Mesenchymal stem cell (in vitro differentiated cells and primary cell): ENCODE results near the gene TAF8.

Experiments used
- DNase-seq: peaks from one replicate; pipeline ENCODE4 v3.0.0-alpha.2; 2013
- H2AFZ ChIP-seq: one replicate; pipeline ENCODE4 v1.6.1; 2013; ENCODE audit warnings: low read depth, mild to moderate bottlenecking, control low read depth, inconsistent platforms, low read length, moderate library complexity
- H2AK5ac ChIP-seq: 2 replicates; pipeline ENCODE4 v1.6.1; 2013; ENCODE audit warnings: low read length, moderate library complexity, mild to moderate bottlenecking, inconsistent platforms; ENCODE audit not compliant: severe bottlenecking
- H2BK120ac ChIP-seq: one replicate; pipeline ENCODE4 v1.6.1; 2013; ENCODE audit warnings: low read depth, mild to moderate bottlenecking, inconsistent platforms, low read length, moderate library complexity
- H2BK12ac ChIP-seq, 2 experiments: one replicate each; pipeline ENCODE4 v1.6.1; 2013; ENCODE audit warnings: inconsistent platforms in 2 of 2, low read length in 2 of 2, mild to moderate bottlenecking in 2 of 2, moderate library complexity in 2 of 2, control low read depth in 1 of 2
- H2BK15ac ChIP-seq: one replicate; pipeline ENCODE4 v1.6.1; 2013; ENCODE audit warnings: mild to moderate bottlenecking, low read depth, inconsistent platforms; ENCODE audit not compliant: poor library complexity, severe bottlenecking
- H2BK5ac ChIP-seq: 2 replicates; pipeline ENCODE4 v1.6.1; 2013; ENCODE audit warnings: low read depth, mild to moderate bottlenecking, low read length, control low read depth, inconsistent platforms; ENCODE audit not compliant: poor library complexity, severe bottlenecking
- H3K14ac ChIP-seq, 2 experiments: one replicate each; pipeline ENCODE4 v1.6.1; 2013; ENCODE audit warnings: inconsistent platforms in 2 of 2, low read length in 2 of 2, control low read depth in 1 of 2, mild to moderate bottlenecking in 1 of 2, moderate library complexity in 1 of 2
- H3K18ac ChIP-seq, 2 experiments: one replicate each; pipeline ENCODE4 v1.6.1; 2013; ENCODE audit warnings: inconsistent platforms in 2 of 2, low read length in 2 of 2, control low read depth in 1 of 2, low read depth in 1 of 2, mild to moderate bottlenecking in 1 of 2
- H3K23ac ChIP-seq, 2 experiments: one replicate each; pipeline ENCODE4 v1.6.1; 2013; ENCODE audit warnings: inconsistent platforms in 2 of 2, low read length in 2 of 2, mild to moderate bottlenecking in 2 of 2, moderate library complexity in 2 of 2, control low read depth in 1 of 2
- H3K27ac ChIP-seq: 2 replicates; pipeline ENCODE4 v1.5.1; 2013; ENCODE audit warnings: mild to moderate bottlenecking, moderate library complexity, low read length, control low read depth, inconsistent platforms; ENCODE audit not compliant: poor library complexity, severe bottlenecking
- H3K27me3 ChIP-seq, 2 experiments: 2 replicates each; pipeline versions ENCODE4 v1.6.1 to v1.7.0; 2013; ENCODE audit warnings: low read length in 2 of 2, mild to moderate bottlenecking in 2 of 2, moderate library complexity in 2 of 2, control low read depth in 1 of 2, inconsistent platforms in 1 of 2; ENCODE audit not compliant: control insufficient read depth in 1 of 2, insufficient read depth in 1 of 2
- H3K36me3 ChIP-seq, 2 experiments: 2 replicates each; pipeline versions ENCODE4 v1.6.1 to v1.7.0; 2013; ENCODE audit warnings: low read length in 2 of 2, control low read depth in 1 of 2, inconsistent platforms in 1 of 2, low read depth in 1 of 2, mild to moderate bottlenecking in 1 of 2; ENCODE audit not compliant: insufficient read depth in 2 of 2, control insufficient read depth in 1 of 2
- H3K4ac ChIP-seq, 2 experiments: one replicate each; pipeline ENCODE4 v1.6.1; 2013; ENCODE audit warnings: inconsistent platforms in 2 of 2, low read length in 2 of 2, mild to moderate bottlenecking in 2 of 2, moderate library complexity in 2 of 2, control low read depth in 1 of 2, low read depth in 1 of 2
- H3K4me1 ChIP-seq: 2 replicates; pipeline ENCODE4 v1.6.1; 2013; ENCODE audit warnings: low read depth, low read length, control low read depth; ENCODE audit not compliant: control insufficient read depth, insufficient read depth
- H3K4me2 ChIP-seq: 2 replicates; pipeline ENCODE4 v1.6.1; 2013; ENCODE audit warnings: low read length, mild to moderate bottlenecking, inconsistent platforms; ENCODE audit not compliant: poor library complexity, severe bottlenecking
- H3K4me3 ChIP-seq, 2 experiments: 2 replicates each; pipeline versions ENCODE4 v1.5.1 to v1.7.0; 2013; ENCODE audit warnings: low read length in 2 of 2, mild to moderate bottlenecking in 2 of 2, control low read depth in 1 of 2, low read depth in 1 of 2; ENCODE audit not compliant: insufficient read depth in 1 of 2
- H3K79me1 ChIP-seq: replicated peaks from 2 replicates; pipeline ENCODE4 v1.6.1; 2013; ENCODE audit warnings: mild to moderate bottlenecking, control low read depth, low read length, inconsistent platforms; ENCODE audit not compliant: poor library complexity, severe bottlenecking
- H3K9ac ChIP-seq: 2 replicates; pipeline ENCODE4 v1.7.0; 2013; ENCODE audit warnings: mild to moderate bottlenecking, low read length, moderate library complexity
- H3K9me3 ChIP-seq: 2 replicates; pipeline ENCODE4 v1.7.0; 2013; ENCODE audit warnings: mild to moderate bottlenecking, low read length; ENCODE audit not compliant: control insufficient read depth
- H4K8ac ChIP-seq: one replicate; pipeline ENCODE4 v1.6.1; 2013; ENCODE audit warnings: inconsistent platforms, mild to moderate bottlenecking, low read length, moderate library complexity
- H4K91ac ChIP-seq: one replicate; pipeline ENCODE4 v1.6.1; 2013; ENCODE audit warnings: mild to moderate bottlenecking, low read length, inconsistent platforms
- WGBS: methylation state at CpG from one replicate; pipeline ENCODE4 v1.1.7; 2013; ENCODE audit warnings: mixed read lengths; 5-methylcytosine and 5-hydroxymethylcytosine counted together

The TAF8 gene

GRCh38 chr6:42083530-42083929, 33.2 kb downstream of the TAF8 start:
- Histone ChIP-seq H2BK15ac (no peak overlapping the region), H3K36me3 (peaks cover 11 to 20% of the 10 kb centered on the region in 2 experiments), H3K27ac (no peak overlapping the region), H2AFZ (no peak overlapping the region), H2BK120ac (no peak overlapping the region), H3K9ac (no peak overlapping the region), H3K4me1 (peaks cover 7% of the 10 kb centered on the region), H4K91ac (no peak overlapping the region), H3K79me1 (no peaks in the 10 kb centered on the region), H3K4me2 (no peak overlapping the region), H3K4ac (no peak overlapping the region), H2BK5ac (no peak overlapping the region), H3K14ac (no peak overlapping the region), H2AK5ac (no peak overlapping the region), H3K27me3 (no peaks in the 10 kb centered on the region), H3K4me3 (no peak overlapping the region), H4K8ac (no peak overlapping the region), H2BK12ac (no peak overlapping the region), H3K9me3 (no peaks in the 10 kb centered on the region), H3K23ac (no peak overlapping the region), H3K18ac (no peak overlapping the region)
- DNase-seq: no peak
- 99% methylated on average over 2 of the region's 5 CpGs for WGBS

GRCh38 chr6:42084889-42085288, 34.6 kb downstream of the TAF8 start:
- no peak overlapping the region for H3K27ac ChIP-seq
- H3K23ac ChIP-seq: no peak overlapping the region
- H2BK15ac ChIP-seq: no peak overlapping the region
- no peaks in the 10 kb centered on the region for H3K79me1 ChIP-seq
- H4K8ac ChIP-seq: no peak overlapping the region
- no peak overlapping the region for H2AK5ac ChIP-seq
- DNase-seq: no peak
- no peaks in the 10 kb centered on the region for H3K9me3 ChIP-seq
- no peak overlapping the region for H3K18ac ChIP-seq
- H2AFZ ChIP-seq: no peak overlapping the region
- H3K9ac ChIP-seq: no peak overlapping the region
- H2BK120ac ChIP-seq: no peak overlapping the region
- H3K4me2 ChIP-seq: no peak overlapping the region
- H2BK5ac ChIP-seq: no peak overlapping the region
- no peaks in the 10 kb centered on the region for H3K27me3 ChIP-seq
- peaks cover 7% of the 10 kb centered on the region for H3K4me1 ChIP-seq
- H3K4ac ChIP-seq: no peak overlapping the region
- WGBS: 86% methylated on average over 5 of the region's 5 CpGs
- no peak overlapping the region for H4K91ac ChIP-seq
- H2BK12ac ChIP-seq: no peak overlapping the region
- peaks cover 5 to 15% of the 10 kb centered on the region in 2 experiments for H3K36me3 ChIP-seq
- H3K4me3 ChIP-seq: no peak overlapping the region
- no peak overlapping the region for H3K14ac ChIP-seq

GRCh38 chr6:42086046-42087035, 36.0 kb downstream of the TAF8 start:
- no peak overlapping the region for H2AFZ ChIP-seq
- no peak overlapping the region for H3K27ac ChIP-seq
- H4K8ac ChIP-seq: no peak overlapping the region
- no peak overlapping the region for H3K23ac ChIP-seq
- no peak for DNase-seq
- no peak overlapping the region for H2BK15ac ChIP-seq
- WGBS: 92% methylated on average over 22 of the region's 22 CpGs
- no peaks in the 10 kb centered on the region for H3K27me3 ChIP-seq
- no peak overlapping the region for H3K4ac ChIP-seq
- H3K4me3 ChIP-seq: no peak overlapping the region
- H3K4me2 ChIP-seq: no peak overlapping the region
- no peak overlapping the region for H3K9ac ChIP-seq
- no peaks in the 10 kb centered on the region for H3K79me1 ChIP-seq
- H4K91ac ChIP-seq: no peak overlapping the region
- no peak overlapping the region for H2BK12ac ChIP-seq
- H3K14ac ChIP-seq: no peak overlapping the region
- no peaks in the 10 kb centered on the region for H3K9me3 ChIP-seq
- peaks cover 5 to 9% of the 10 kb centered on the region in 2 experiments for H3K36me3 ChIP-seq
- no peak overlapping the region for H2BK120ac ChIP-seq
- peak overlapping the region; percentile 16 for H2AK5ac ChIP-seq
- no peak overlapping the region for H2BK5ac ChIP-seq
- no peak overlapping the region for H3K18ac ChIP-seq
- peaks cover 7% of the 10 kb centered on the region for H3K4me1 ChIP-seq

GRCh38 chr6:42088101-42088591, 37.8 kb downstream of the TAF8 start:
- 49% methylated on average over 3 of the region's 7 CpGs for WGBS
- Histone ChIP-seq H3K18ac (peak overlapping the region in 1 of 2 experiments; percentile 53), H3K4me3 (no peak overlapping the region), H2AK5ac (no peak overlapping the region), H3K36me3 (peaks cover 0 to 5% of the 10 kb centered on the region in 2 experiments), H3K27ac (no peak overlapping the region), H3K4ac (peak overlapping the region in 1 of 2 experiments; percentile 39), H3K14ac (no peak overlapping the region), H4K91ac (no peak overlapping the region), H2BK5ac (no peak overlapping the region), H3K27me3 (no peaks in the 10 kb centered on the region), H4K8ac (peak overlapping the region; percentile 63), H3K4me1 (peaks cover 10% of the 10 kb centered on the region), H2BK120ac (no peak overlapping the region), H3K9ac (no peak overlapping the region), H3K79me1 (no peaks in the 10 kb centered on the region), H2BK15ac (peak overlapping the region; percentile 63), H2BK12ac (peak overlapping the region in 1 of 2 experiments; percentile 37), H3K9me3 (no peaks in the 10 kb centered on the region), H3K23ac (peak overlapping the region in 1 of 2 experiments; percentile 23), H2AFZ (no peak overlapping the region), H3K4me2 (no peak overlapping the region)
- DNase-seq: peak; percentile 50
